Sigmoid colon (tissue), 7 donors: ENCODE measurements around the gene GPR27. TPM values are rescaled to one million over a fixed set of nuclear protein-coding genes. Genes with fewer than 3 reads are reported as not detected.

Experiments
- DNase-seq: peaks from one replicate; pipeline ENCODE4 v3.0.0-alpha.2; 2019
- H3K27ac ChIP-seq, 4 donors: fragments of 200-600 bp; sonication (generic); one replicate each; pipeline ENCODE4 v1.5.1; 2016 to 2019; ENCODE audit warnings: mild to moderate bottlenecking in 1 of 4
- H3K27me3 ChIP-seq, 3 donors: fragments of 200-600 bp; sonication (generic); one replicate each; pipeline ENCODE4 v1.5.1; 2019; ENCODE audit warnings: mild to moderate bottlenecking in 1 of 3
- H3K36me3 ChIP-seq, 4 donors: fragments of 200-600 bp; sonication (generic); one replicate each; pipeline ENCODE4 v1.5.1; 2016 to 2019
- H3K4me1 ChIP-seq, 4 donors: fragments of 200-600 bp; sonication (generic); one replicate each; pipeline ENCODE4 v1.5.1; 2017 to 2019
- H3K4me3 ChIP-seq, 4 donors: fragments of 200-600 bp; sonication (generic); one replicate each; pipeline ENCODE4 v1.5.1; 2017 to 2019; ENCODE audit warnings: mild to moderate bottlenecking in 2 of 4, moderate library complexity in 1 of 4
- H3K9me3 ChIP-seq, 4 donors: fragments of 200-600 bp in 3 of 4; sonication (generic) in 3 of 4; one replicate each; pipeline versions ENCODE4 v1.5.1 to v1.6.1; 2013 to 2019
- CTCF ChIP-seq, 4 experiments: fragments of 450-650 bp in 3 of 4; fragments of 200-600 bp in 1 of 4; IDR thresholded peaks; one replicate each; pipeline ENCODE4 v1.5.1; 2016 to 2019; ENCODE audit warnings: antibody characterized with exemption in 4 of 4, mild to moderate bottlenecking in 3 of 4, moderate library complexity in 2 of 4
- EP300 ChIP-seq, 4 donors: sonication (generic); formaldehyde crosslinking; IDR thresholded peaks; one replicate each; pipeline ENCODE4 v1.6.1; 2017; ENCODE audit warnings: antibody characterized with exemption in 4 of 4
- POLR2A ChIP-seq, 2 donors: fragments of 450-650 bp; IDR thresholded peaks; one replicate each; pipeline ENCODE4 v1.6.1; 2016; ENCODE audit warnings: antibody characterized with exemption in 2 of 2, mild to moderate bottlenecking in 2 of 2, moderate library complexity in 2 of 2
- POLR2AphosphoS5 ChIP-seq, 4 donors: sonication (generic); formaldehyde crosslinking; IDR thresholded peaks; one replicate each; pipeline ENCODE4 v1.6.1; 2017; ENCODE audit warnings: antibody characterized with exemption in 4 of 4
- WGBS, 2 donors: extraction: QIAGEN DNeasy Blood & Tissue Kit; methylation state at CpG; one replicate each; pipeline ENCODE4 v1.1.7; 2013; 5-methylcytosine and 5-hydroxymethylcytosine counted together
- intact Hi-C: fragments of 100-400 bp; cut with DNase I; formaldehyde crosslinking; loops from one replicate; pipeline ENCODE4 v1.15.1; 2023
- polyA plus RNA-seq, 3 donors: library from polyadenylated mRNA; stranded (reverse); fragments of 200-250 nt; gene quantifications; one replicate each; pipeline ENCODE4 v1.2.3, GENCODE V29; 2013
- total RNA-seq, 4 donors: library from RNA; depleted of rRNA; stranded (reverse); fragments of >200 nt; gene quantifications; one replicate each; pipeline ENCODE4 v1.1.0, GENCODE V29; 2016
- donor health status: healthy with polysubstance abuse.
- donor health status: Bipolar disorder and iron deficiency.
- donor health status: healthy.

Gene GPR27
- total and polyA plus RNA-seq, 7 donors = 0.33 to 1.4 (median 0.95) TPM; not detected in 1

- Histone ChIP-seq H3K4me1 (peaks cover 0 to 16% (median 14%) of the 10 kb centered on the region in 4 donors), H3K27ac (no peak overlapping the region), H3K9me3 (no peaks in the 10 kb centered on the region), H3K4me3 (no peak overlapping the region), H3K27me3 (peaks cover 25 to 53% (median 45%) of the 10 kb centered on the region in 3 donors), H3K36me3 (no peaks in the 10 kb centered on the region)
- intact Hi-C loops = no loop called here
- TF ChIP-seq POLR2AphosphoS5 (IDR thresholded peaks at IDR 0.05) (no peak), EP300 (IDR thresholded peaks at IDR 0.05) (no peak), CTCF (IDR thresholded peaks at IDR 0.05) (no peak), POLR2A (IDR thresholded peaks at IDR 0.05) (no peak)
- 42 to 62% methylated on average over 6 of the region's 6 CpGs for WGBS, 2 donors
- no peak for DNase-seq
These were observed 32.9 kb downstream of the GPR27 start for GRCh38 chr3:71786551-71786950.

- no peak for DNase-seq
- intact Hi-C loops = no loop called here
- H3K4me1 ChIP-seq = peaks cover 0 to 16% (median 14%) of the 10 kb centered on the region in 4 donors
- H3K27me3 ChIP-seq = peaks cover 21 to 39% (median 32%) of the 10 kb centered on the region in 3 donors
- whole genome bisulfite sequencing, 2 donors = 90 to 93% methylated on average over 7 of the region's 7 CpGs
- no peaks in the 10 kb centered on the region for H3K36me3 ChIP-seq
- no peak overlapping the region for H3K27ac ChIP-seq
- no peak overlapping the region for H3K4me3 ChIP-seq
- TF ChIP-seq POLR2A (IDR thresholded peaks at IDR 0.05) (no peak), POLR2AphosphoS5 (IDR thresholded peaks at IDR 0.05) (no peak), EP300 (IDR thresholded peaks at IDR 0.05) (no peak), CTCF (IDR thresholded peaks at IDR 0.05) (no peak)
- no peaks in the 10 kb centered on the region for H3K9me3 ChIP-seq
These were observed 34.3 kb downstream of the GPR27 start for GRCh38 chr3:71787851-71788405.

- H3K9me3 ChIP-seq = no peaks in the 10 kb centered on the region
- H3K4me1 ChIP-seq = peaks cover 0 to 7% (median 5%) of the 10 kb centered on the region in 4 donors
- no peak overlapping the region for H3K4me3 ChIP-seq
- 85 to 94% methylated on average over 1 of the region's 1 CpG for WGBS, 2 donors
- TF ChIP-seq POLR2A (IDR thresholded peaks at IDR 0.05) = no peak
- no peak for TF ChIP-seq EP300 (IDR thresholded peaks at IDR 0.05)
- TF ChIP-seq POLR2AphosphoS5 (IDR thresholded peaks at IDR 0.05) = no peak
- no peak for TF ChIP-seq CTCF (IDR thresholded peaks at IDR 0.05)
- DNase-seq = no peak
- no peaks in the 10 kb centered on the region for H3K36me3 ChIP-seq
- H3K27ac ChIP-seq = no peak overlapping the region
- peaks cover 8 to 19% (median 14%) of the 10 kb centered on the region in 3 donors for H3K27me3 ChIP-seq
- intact Hi-C loops = no loop called here
These were observed 36.3 kb downstream of the GPR27 start for GRCh38 chr3:71789922-71790321.

- H3K4me1 ChIP-seq = no peaks in the 10 kb centered on the region
- no peaks in the 10 kb centered on the region for H3K9me3 ChIP-seq
- 11 to 49% methylated on average over 1 of the region's 1 CpG for WGBS, 2 donors
- no peak overlapping the region for H3K27ac ChIP-seq
- TF ChIP-seq EP300 (IDR thresholded peaks at IDR 0.05) (no peak), POLR2AphosphoS5 (IDR thresholded peaks at IDR 0.05) (no peak), CTCF (IDR thresholded peaks at IDR 0.05) (no peak), POLR2A (IDR thresholded peaks at IDR 0.05) (no peak)
- intact Hi-C loops = no loop called here
- no peaks in the 10 kb centered on the region for H3K36me3 ChIP-seq
- H3K27me3 ChIP-seq = peaks cover 0 to 3% (median 0%) of the 10 kb centered on the region in 3 donors
- H3K4me3 ChIP-seq = no peak overlapping the region
- no peak for DNase-seq
These were observed 38.0 kb downstream of the GPR27 start for GRCh38 chr3:71791634-71792033.

GRCh38 chr3:71796290-71796689 lies 42.6 kb downstream of the GPR27 start:
- 58 to 84% methylated on average over 3 of the region's 3 CpGs for WGBS, 2 donors

More at GRCh38 chr3:71796290-71796689, 42.6 kb downstream of the GPR27 start:
- TF ChIP-seq POLR2AphosphoS5 (IDR thresholded peaks at IDR 0.05) = no peak
- no peak for TF ChIP-seq CTCF (IDR thresholded peaks at IDR 0.05)
- no peak for TF ChIP-seq POLR2A (IDR thresholded peaks at IDR 0.05)
- no peak for TF ChIP-seq EP300 (IDR thresholded peaks at IDR 0.05)
- Histone ChIP-seq H3K36me3 (no peaks in the 10 kb centered on the region), H3K4me3 (no peak overlapping the region), H3K4me1 (no peaks in the 10 kb centered on the region), H3K27ac (no peak overlapping the region), H3K27me3 (peaks cover 0 to 7% (median 0%) of the 10 kb centered on the region in 3 donors), H3K9me3 (no peaks in the 10 kb centered on the region)
- intact Hi-C loops = no loop called here
- DNase-seq = no peak
